CD14-positive monocyte (primary cell): ENCODE measurements around the gene TGIF2. TPM values are rescaled to one million over a fixed set of nuclear protein-coding genes. Genes with fewer than 3 reads are reported as not detected.
"Not testable (repeated sequence)": the region's sequence is repeated elsewhere in the genome, so short reads cannot be mapped to it uniquely, and the experiment has no call there.

ENCODE experiments used
- DNase-seq, 3 donors: peaks; one replicate each; pipeline ENCODE4 v3.0.0-alpha.2; 2011 to 2022
- H2AFZ ChIP-seq: 2 replicates; pipeline ENCODE4 v1.6.0; 2012; ENCODE audit warnings: mild to moderate bottlenecking, low read depth, low read length, inconsistent platforms; ENCODE audit not compliant: insufficient read depth, poor library complexity, severe bottlenecking
- H3K27ac ChIP-seq, 2 donors: 1 replicate in 1 of 2; 2 replicates in 1 of 2; pipeline ENCODE4 v1.5.1; 2012 to 2013; ENCODE audit warnings: low read length in 2 of 2, control low read depth in 1 of 2, inconsistent platforms in 1 of 2, low read depth in 1 of 2, mild to moderate bottlenecking in 1 of 2
- H3K27me3 ChIP-seq, 2 donors: one replicate each; pipeline versions ENCODE4 v1.6.0 to v1.6.1; 2011 to 2013; ENCODE audit warnings: low read length in 2 of 2; ENCODE audit not compliant: control insufficient read depth in 2 of 2, insufficient read depth in 2 of 2
- H3K36me3 ChIP-seq, 2 donors: replicated peaks in 1 of 2; 1 replicate in 1 of 2; 2 replicates in 1 of 2; pipeline versions ENCODE4 v1.5.1 to v1.6.1; 2012 to 2013; ENCODE audit warnings: low read length in 2 of 2, control low read depth in 1 of 2, inconsistent platforms in 1 of 2, mild to moderate bottlenecking in 1 of 2; ENCODE audit not compliant: insufficient read depth in 2 of 2, control insufficient read depth in 1 of 2
- H3K4me1 ChIP-seq, 2 donors: 1 replicate in 1 of 2; 2 replicates in 1 of 2; pipeline versions ENCODE4 v1.5.1 to v1.6.1; 2012 to 2013; ENCODE audit warnings: low read length in 2 of 2, control low read depth in 1 of 2, inconsistent platforms in 1 of 2, mild to moderate bottlenecking in 1 of 2, moderate library complexity in 1 of 2; ENCODE audit not compliant: insufficient read depth in 2 of 2, control insufficient read depth in 1 of 2
- H3K4me2 ChIP-seq: replicated peaks from 2 replicates; pipeline ENCODE3; 2012; ENCODE audit warnings: low read length, moderate library complexity, mild to moderate bottlenecking; ENCODE audit not compliant: poor library complexity, severe bottlenecking; ENCODE audit errors: extremely low read depth
- H3K4me3 ChIP-seq, 3 experiments: fragments of 200-600 bp in 1 of 3; sonication (generic) in 1 of 3; replicated peaks in 1 of 3; 1 replicate in 2 of 3; 2 replicates in 1 of 3; pipeline ENCODE4 v1.5.1; 2011 to 2013; ENCODE audit warnings: low read length in 3 of 3, mild to moderate bottlenecking in 3 of 3, control low read depth in 2 of 3, low read depth in 2 of 3, inconsistent platforms in 1 of 3, moderate library complexity in 1 of 3
- H3K79me2 ChIP-seq: 2 replicates; pipeline ENCODE4 v1.6.0; 2012; ENCODE audit warnings: mild to moderate bottlenecking, control low read depth, inconsistent platforms, low read length, moderate library complexity; ENCODE audit not compliant: insufficient read depth
- H3K9ac ChIP-seq: 2 replicates; pipeline ENCODE4 v1.6.0; 2017; ENCODE audit warnings: low read length, mild to moderate bottlenecking; ENCODE audit not compliant: insufficient read depth, poor library complexity, severe bottlenecking
- H3K9me3 ChIP-seq, 2 donors: replicated peaks in 1 of 2; 1 replicate in 1 of 2; 2 replicates in 1 of 2; pipeline versions ENCODE4 v1.5.1 to v1.6.1; 2012 to 2013; ENCODE audit warnings: low read length in 2 of 2, control low read depth in 1 of 2; ENCODE audit not compliant: control insufficient read depth in 1 of 2, insufficient read depth in 1 of 2
- H4K20me1 ChIP-seq: 2 replicates; pipeline ENCODE4 v1.6.0; 2012; ENCODE audit warnings: mild to moderate bottlenecking, low read length, control low read depth, moderate library complexity; ENCODE audit not compliant: insufficient read depth
- H3K27ac Mint-ChIP-seq, 7 donors: one replicate each; pipeline ENCODE4 v1.8.0; 2020; ENCODE audit warnings: mild to moderate bottlenecking in 7 of 7, mixed read lengths in 7 of 7, moderate library complexity in 6 of 7, inconsistent platforms in 2 of 7
- H3K27me3 Mint-ChIP-seq, 3 donors: one replicate each; pipeline ENCODE4 v1.8.0; 2021 to 2022; ENCODE audit warnings: low read depth in 3 of 3, mild to moderate bottlenecking in 3 of 3, mixed read lengths in 3 of 3, moderate library complexity in 3 of 3, inconsistent platforms in 1 of 3
- H3K36me3 Mint-ChIP-seq, 2 donors: one replicate each; pipeline ENCODE4 v1.8.0; 2020; ENCODE audit warnings: mixed read lengths in 2 of 2, inconsistent platforms in 1 of 2, mild to moderate bottlenecking in 1 of 2
- H3K4me1 Mint-ChIP-seq: one replicate; pipeline ENCODE4 v1.8.0; 2020; ENCODE audit warnings: mild to moderate bottlenecking, mixed read lengths
- H3K4me3 Mint-ChIP-seq, 2 donors: one replicate each; pipeline ENCODE4 v1.8.0; 2020; ENCODE audit warnings: mild to moderate bottlenecking in 2 of 2, mixed read lengths in 2 of 2, moderate library complexity in 1 of 2
- H3K9me3 Mint-ChIP-seq, 7 donors: one replicate each; pipeline ENCODE4 v1.8.0; 2020 to 2022; ENCODE audit warnings: mixed read lengths in 7 of 7, mild to moderate bottlenecking in 6 of 7, moderate library complexity in 6 of 7, inconsistent platforms in 2 of 7
- CTCF ChIP-seq: fragments of 200-600 bp; IDR thresholded peaks from one replicate; pipeline ENCODE4 v1.8.0; 2022; ENCODE audit warnings: antibody characterized with exemption, mild to moderate bottlenecking
- WGBS: methylation state at CpG from one replicate; pipeline ENCODE4 v1.1.5; 2013; ENCODE audit warnings: missing lambda C conversion rate; ENCODE audit not compliant: insufficient coverage; 5-methylcytosine and 5-hydroxymethylcytosine counted together
- intact Hi-C, 2 donors: fragments of 100-400 bp; cut with micrococcal nuclease; formaldehyde crosslinking; loops; one replicate each; pipeline versions ENCODE4 v1.15.0 to v1.15.1; 2023
- polyA plus RNA-seq, 3 donors: library from polyadenylated mRNA; depleted of rRNA in 1 of 3; unstranded in 2 of 3; stranded (reverse) in 1 of 3; fragments of 300-500 nt in 2 of 3; fragments of >200 nt in 1 of 3; fragmentation: Illumina TruSeq in 2 of 3; gene quantifications; 1 replicate in 2 of 3; 2 replicates in 1 of 3; pipeline ENCODE4 v1.2.3, GENCODE V29; 2012 to 2021

TGIF2 gene
- polyA plus RNA-seq, 3 donors = 11.0 to 15.9 (median 12.2) TPM

DNA sequence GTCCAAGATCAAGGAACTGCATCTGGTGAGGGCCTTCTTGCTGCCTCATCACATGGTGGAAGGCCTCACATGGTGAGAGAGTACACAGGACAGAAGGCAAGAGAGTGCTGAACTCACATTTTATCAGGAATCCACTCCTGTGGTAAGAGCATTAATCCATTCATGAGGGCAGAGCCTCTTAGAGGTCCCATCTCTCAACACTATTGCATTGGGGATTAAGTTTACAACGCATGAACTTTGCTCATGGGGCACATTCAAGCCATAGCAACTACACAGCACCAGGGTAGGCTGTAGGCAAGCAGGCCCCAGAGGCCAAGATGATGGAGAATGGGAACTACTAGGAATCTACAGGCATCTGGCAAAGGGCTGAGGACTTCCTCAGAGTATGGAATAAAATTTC, 10.0 kb upstream of the TGIF2 start:
- peaks cover 0 to 2% (median 0%) of the 10 kb centered on the region in 3 donors for H3K27me3 Mint-ChIP-seq
- H3K27ac Mint-ChIP-seq = peak overlapping the region in 1 of 7 donors; percentile 28
- Histone ChIP-seq H3K4me3 (no peak overlapping the region), H3K9me3 (peaks cover 5 to 13% of the 10 kb centered on the region in 2 donors), H3K27me3 (no peaks in the 10 kb centered on the region), H3K36me3 (no peaks in the 10 kb centered on the region), H2AFZ (no peak overlapping the region), H3K27ac (no peak overlapping the region), H3K79me2 (no peaks in the 10 kb centered on the region), H3K9ac (no peak overlapping the region), H3K4me1 (no peaks in the 10 kb centered on the region), H3K4me2 (no peak overlapping the region), H4K20me1 (no peaks in the 10 kb centered on the region)
- no peak overlapping the region for H3K4me3 Mint-ChIP-seq
- TF ChIP-seq CTCF = no peak
- intact Hi-C loops = no loop called here
- no peaks in the 10 kb centered on the region for H3K4me1 Mint-ChIP-seq
- DNase-seq = no peak
- no CpG with 5 or more reads among the region's 1 CpG for WGBS
- no peaks in the 10 kb centered on the region for H3K36me3 Mint-ChIP-seq
- H3K9me3 Mint-ChIP-seq = peaks cover 6 to 15% (median 7%) of the 10 kb centered on the region in 7 donors

DNA sequence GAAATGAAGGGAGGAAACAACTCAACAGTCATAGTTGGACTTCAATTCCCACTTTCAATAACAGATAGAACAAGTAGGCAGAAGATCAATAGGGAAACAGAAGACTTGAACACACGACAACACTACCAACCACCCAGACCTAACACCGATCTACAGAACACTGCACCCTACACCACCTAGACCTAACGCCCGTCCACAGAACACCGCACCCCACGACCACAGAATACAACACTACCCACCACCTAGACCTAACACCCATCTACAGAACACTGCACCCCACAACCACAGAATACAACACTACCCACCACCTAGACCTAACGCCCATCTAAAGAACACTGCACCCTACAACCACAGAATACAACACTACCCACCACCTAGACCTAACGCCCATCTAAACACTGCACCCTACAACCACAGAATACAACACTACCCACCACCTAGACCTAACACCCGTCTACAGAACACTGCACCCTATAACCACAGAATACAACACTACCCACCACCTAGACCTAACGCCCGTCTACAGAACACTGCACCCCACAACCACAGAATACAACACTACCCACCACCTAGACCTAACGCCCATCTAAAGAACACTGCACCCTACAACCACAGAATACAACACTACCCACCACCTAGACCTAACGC, 9.2 kb upstream of the TGIF2 start:
- H3K36me3 Mint-ChIP-seq, H3K4me1 ChIP-seq, intact Hi-C loops, H3K4me1 Mint-ChIP-seq, H3K79me2 ChIP-seq, H3K27ac Mint-ChIP-seq, H3K27me3 ChIP-seq, H3K27ac ChIP-seq, H3K4me3 Mint-ChIP-seq, H3K27me3 Mint-ChIP-seq, H4K20me1 ChIP-seq, H3K9ac ChIP-seq, H3K36me3 ChIP-seq, H3K4me3 ChIP-seq, DNase-seq, H3K4me2 ChIP-seq, H2AFZ ChIP-seq: not testable (repeated sequence)
- H3K9me3 Mint-ChIP-seq = peaks cover 6 to 15% (median 7%) of the 10 kb centered on the region in 7 donors
- 96% methylated on average over 6 of the region's 13 CpGs for WGBS
- H3K9me3 ChIP-seq = peaks cover 5 to 13% of the 10 kb centered on the region in 2 donors

DNA sequence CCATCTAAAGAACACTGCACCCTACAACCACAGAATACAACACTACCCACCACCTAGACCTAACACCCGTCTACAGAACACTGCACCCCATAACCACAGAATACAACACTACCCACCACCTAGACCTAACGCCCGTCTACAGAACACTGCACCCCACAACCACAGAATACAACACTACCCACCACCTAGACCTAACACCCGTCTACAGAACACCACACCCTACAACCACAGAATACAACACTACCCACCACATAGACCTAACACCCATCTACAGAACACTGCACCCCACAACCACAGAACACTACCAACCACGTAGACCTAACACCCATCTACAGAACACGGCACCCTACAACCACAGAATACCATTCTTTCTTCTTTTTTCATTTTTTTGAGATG, 8.7 kb upstream of the TGIF2 start:
- intact Hi-C loops, H3K4me2 ChIP-seq, H3K27me3 ChIP-seq, H2AFZ ChIP-seq, H3K36me3 ChIP-seq, H3K36me3 Mint-ChIP-seq, DNase-seq, H3K27ac ChIP-seq, H3K4me3 ChIP-seq, H3K27me3 Mint-ChIP-seq, H3K4me3 Mint-ChIP-seq, H3K4me1 Mint-ChIP-seq, H3K79me2 ChIP-seq, H3K4me1 ChIP-seq, H3K9ac ChIP-seq, H3K27ac Mint-ChIP-seq, H4K20me1 ChIP-seq: not testable (repeated sequence)
- peaks cover 5 to 13% of the 10 kb centered on the region in 2 donors for H3K9me3 ChIP-seq
- 94% methylated on average over 6 of the region's 6 CpGs for WGBS
- H3K9me3 Mint-ChIP-seq = peaks cover 6 to 15% (median 7%) of the 10 kb centered on the region in 7 donors
